Activated naive CD4-positive, alpha-beta T cell treated with anti-CD3 and anti-CD28 coated beads, Interleukin-2, amount 50 U/mL, for 72 hours (primary cell): ENCODE data around the gene MGAT1. TPM values are rescaled to one million over a fixed set of nuclear protein-coding genes. Genes with fewer than 3 reads are reported as not detected.
A peak's percentile ranks its signal among the peaks of the same experiment; 100 is the strongest.

Experiments used
- ATAC-seq, 2 donors: fragments of 150-1000 bp; cut with Tn5 transposase; 2 replicates each; pipeline ENCODE4 v1.10.0; 2021; ENCODE audit warnings: mild to moderate bottlenecking in 2 of 2, moderate library complexity in 2 of 2
- DNase-seq, 2 donors: peaks; one replicate each; pipeline ENCODE4 v3.0.0; 2021 to 2022; ENCODE audit warnings: low spot score in 2 of 2
- H3K27ac Mint-ChIP-seq, 2 donors: one replicate each; pipeline ENCODE4 v1.8.0; 2022; ENCODE audit warnings: mild to moderate bottlenecking in 2 of 2, mixed read lengths in 2 of 2
- H3K36me3 Mint-ChIP-seq, 2 donors: one replicate each; pipeline ENCODE4 v1.8.0; 2022; ENCODE audit warnings: mixed read lengths in 2 of 2
- H3K9me3 Mint-ChIP-seq, 2 donors: one replicate each; pipeline ENCODE4 v1.8.0; 2022; ENCODE audit warnings: mixed read lengths in 2 of 2
- total RNA-seq, 2 donors: library from RNA; stranded (reverse); gene quantifications; one replicate each; pipeline ENCODE4 v1.2.3, GENCODE V29; 2022

MGAT1 gene
- total RNA-seq, 2 donors from 2014 or later = 130 to 157 TPM

GRCh38 chr5:180811623-180812124, 9.1 kb upstream of the MGAT1 start:
- Mint-ChIP-seq H3K27ac (peak overlapping the region; percentile 93 to 95), H3K36me3 (peaks cover 28% of the 10 kb centered on the region in 2 donors), H3K9me3 (no peaks in the 10 kb centered on the region)
- DNase-seq = peak in 1 of 2 donors; percentile 41
- ATAC-seq = no peak

- DNase-seq (peak in 1 of 2 donors; percentile 28), ATAC-seq (no peak)
- H3K27ac Mint-ChIP-seq = peak overlapping the region; percentile 93 to 95
- H3K36me3 Mint-ChIP-seq = peaks cover 34% of the 10 kb centered on the region in 2 donors
- H3K9me3 Mint-ChIP-seq = no peaks in the 10 kb centered on the region
Observed at GRCh38 chr5:180810959-180811622, 8.5 kb upstream of the MGAT1 start.

GRCh38 chr5:180810210-180810958, 7.8 kb upstream of the MGAT1 start:
- peak; percentile 94 to 96 for DNase-seq
- ATAC-seq = peak; percentile 80 to 82
- Mint-ChIP-seq H3K36me3 (peaks cover 35 to 41% of the 10 kb centered on the region in 2 donors), H3K27ac (peak overlapping the region; percentile 93 to 99), H3K9me3 (no peaks in the 10 kb centered on the region)

GRCh38 chr5:180809403-180810209, 7.0 kb upstream of the MGAT1 start:
- peak; percentile 75 to 81 for ATAC-seq
- H3K27ac Mint-ChIP-seq = peak overlapping the region; percentile 93 to 99
- no peaks in the 10 kb centered on the region for H3K9me3 Mint-ChIP-seq
- H3K36me3 Mint-ChIP-seq = peaks cover 42 to 49% of the 10 kb centered on the region in 2 donors
- DNase-seq = peak; percentile 83 to 94

GRCh38 chr5:180808461-180809000, 5.9 kb upstream of the MGAT1 start:
- ATAC-seq = no peak
- Mint-ChIP-seq H3K9me3 (no peaks in the 10 kb centered on the region), H3K27ac (peak overlapping the region; percentile 93 to 96), H3K36me3 (peaks cover 52 to 55% of the 10 kb centered on the region in 2 donors)
- DNase-seq = peak in 1 of 2 donors; percentile 43

DNA sequence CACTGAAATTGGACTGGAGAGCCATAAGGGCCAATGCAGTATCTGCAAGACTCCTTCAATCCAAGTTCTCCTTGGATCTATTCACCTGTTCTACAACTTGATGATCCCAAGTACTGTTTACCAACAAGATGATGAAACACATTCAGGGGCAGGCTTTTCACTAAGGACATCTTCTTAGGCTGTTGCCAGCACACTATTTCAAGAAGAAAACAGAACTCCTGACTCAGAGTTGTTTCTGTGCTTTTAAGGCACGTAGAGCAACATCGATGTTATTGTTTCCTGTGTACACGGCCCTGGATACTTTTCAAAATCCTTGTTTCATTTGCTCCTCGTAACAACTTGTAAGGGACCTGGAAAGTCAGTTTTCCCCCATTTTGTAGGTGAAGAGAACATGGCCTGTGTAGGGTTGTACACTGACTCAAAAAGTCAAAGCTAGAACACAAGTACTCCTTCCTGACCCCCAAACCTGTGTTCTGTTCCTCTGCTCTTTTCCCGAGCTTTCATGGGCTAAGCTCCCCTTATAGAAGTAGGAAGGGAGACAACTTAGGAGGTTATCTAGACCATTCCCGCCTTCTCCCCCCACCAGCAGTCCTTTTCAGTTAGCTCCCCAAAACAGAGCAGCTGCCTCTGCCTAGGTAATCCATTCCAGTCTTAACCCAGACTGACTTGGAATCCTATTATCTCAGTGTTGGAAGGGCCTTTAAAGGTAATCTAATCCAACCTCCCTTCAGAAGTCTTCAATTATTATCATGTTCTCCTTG, 5.2 kb upstream of the MGAT1 start:
- DNase-seq = peak in 1 of 2 donors; percentile 34
- H3K9me3 Mint-ChIP-seq = no peaks in the 10 kb centered on the region
- H3K36me3 Mint-ChIP-seq = peaks cover 54 to 59% of the 10 kb centered on the region in 2 donors

GRCh38 chr5:180807046-180807445, 4.4 kb upstream of the MGAT1 start:
- no peaks in the 10 kb centered on the region for H3K9me3 Mint-ChIP-seq
- H3K27ac Mint-ChIP-seq = peak overlapping the region; percentile 93 to 98
- peaks cover 54 to 59% of the 10 kb centered on the region in 2 donors for H3K36me3 Mint-ChIP-seq
- DNase-seq = no peak
- no peak for ATAC-seq

More for the DNA sequence above, 5.2 kb upstream of the MGAT1 start:
- H3K27ac Mint-ChIP-seq = peak overlapping the region; percentile 93 to 98
- ATAC-seq = no peak

DNA sequence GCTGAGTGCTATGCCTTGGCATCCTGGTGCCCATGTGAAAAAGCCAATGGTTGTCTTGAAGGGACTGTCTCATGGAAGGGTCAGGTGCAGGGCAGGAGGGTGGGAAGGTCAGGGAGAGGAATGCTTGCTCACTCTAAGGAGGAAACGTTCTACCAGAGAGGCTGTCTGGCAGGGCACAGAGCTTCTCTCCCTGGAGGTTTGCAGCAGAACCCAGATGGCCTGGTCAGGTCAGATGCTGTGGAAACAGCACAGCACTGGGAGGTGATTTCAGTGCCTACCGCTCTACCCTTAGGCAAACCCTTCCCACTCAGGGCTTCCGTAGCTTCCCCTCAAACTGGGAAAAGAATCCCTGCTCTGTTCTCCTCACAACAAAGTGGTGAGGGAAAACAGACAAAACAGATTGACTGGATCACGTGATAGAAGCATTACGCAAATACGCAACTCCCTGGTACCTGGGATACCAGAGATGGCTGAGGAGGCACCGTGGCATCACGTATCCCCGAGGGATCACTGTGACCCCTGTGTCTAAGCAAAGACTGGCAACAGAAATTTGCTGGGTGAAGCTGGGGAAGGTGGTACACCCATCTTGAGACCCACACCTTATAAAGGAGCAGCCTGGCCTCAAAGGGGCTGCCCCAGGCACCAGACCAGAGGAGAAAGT, 3.9 kb upstream of the MGAT1 start:
- H3K27ac Mint-ChIP-seq = peak overlapping the region; percentile 93 to 98
- peaks cover 59 to 65% of the 10 kb centered on the region in 2 donors for H3K36me3 Mint-ChIP-seq
- no peaks in the 10 kb centered on the region for H3K9me3 Mint-ChIP-seq
- DNase-seq = peak in 1 of 2 donors; percentile 50
- ATAC-seq = no peak

- peak; percentile 0 to 25 for ATAC-seq
- no peak for DNase-seq
- Mint-ChIP-seq H3K36me3 (peaks cover 67 to 84% of the 10 kb centered on the region in 2 donors), H3K27ac (peak overlapping the region; percentile 93 to 95), H3K9me3 (no peaks in the 10 kb centered on the region)
Observed at GRCh38 chr5:180804129-180804618, 1.6 kb upstream of the MGAT1 start.

- Mint-ChIP-seq H3K36me3 (peaks cover 71 to 84% of the 10 kb centered on the region in 2 donors), H3K27ac (peak overlapping the region; percentile 93 to 95), H3K9me3 (no peaks in the 10 kb centered on the region)
- ATAC-seq (peak; percentile 77 to 82), DNase-seq (peak; percentile 83 to 89)
Observed at GRCh38 chr5:180803181-180804128, 849 bp upstream of the MGAT1 start.

DNA sequence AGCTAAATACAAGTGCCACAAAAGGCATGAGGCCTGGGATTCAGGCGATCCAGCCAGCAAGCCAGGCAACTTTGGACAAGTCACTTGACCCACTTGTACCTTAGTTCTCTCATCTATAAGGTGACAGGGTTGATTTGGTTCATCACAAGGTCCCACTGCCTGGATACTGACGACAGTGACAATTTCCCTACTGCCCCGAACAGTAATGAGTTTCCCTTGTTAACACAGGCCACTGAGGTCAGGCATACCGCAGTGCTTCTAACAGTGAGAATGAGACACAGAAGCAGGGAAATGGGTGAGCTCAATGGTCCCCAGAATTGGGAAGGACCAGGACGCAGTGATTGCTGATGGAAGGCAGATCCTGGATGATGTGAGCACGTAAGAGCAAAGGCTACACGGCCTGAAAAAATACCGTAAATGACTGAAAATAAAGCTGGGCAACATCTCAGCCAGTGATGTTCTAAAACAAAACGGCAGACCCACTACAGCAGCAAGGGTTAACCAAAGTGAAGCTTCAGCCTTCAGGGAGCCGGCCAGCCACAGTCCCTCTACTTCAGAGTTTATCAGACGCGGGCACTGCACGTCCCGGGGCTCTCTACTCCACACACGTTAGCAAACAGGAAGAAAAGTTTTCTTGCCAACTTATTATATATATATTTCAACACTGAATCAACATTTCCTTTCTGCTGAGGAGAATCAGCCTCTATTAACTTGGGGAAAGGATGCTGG, 846 bp downstream of the MGAT1 start:
- DNase-seq = no peak
- Mint-ChIP-seq H3K36me3 (peaks cover 57 to 73% of the 10 kb centered on the region in 2 donors), H3K27ac (peak overlapping the region; percentile 88 to 93), H3K9me3 (no peaks in the 10 kb centered on the region)
- peak in 1 of 2 donors; percentile 0 for ATAC-seq

- peak overlapping the region; percentile 70 to 93 for H3K27ac Mint-ChIP-seq
- peaks cover 48 to 66% of the 10 kb centered on the region in 2 donors for H3K36me3 Mint-ChIP-seq
- H3K9me3 Mint-ChIP-seq = no peaks in the 10 kb centered on the region
- DNase-seq (no peak), ATAC-seq (peak in 1 of 2 donors; percentile 7)
Observed at GRCh38 chr5:180799902-180800801, 2.5 kb downstream of the MGAT1 start.

DNA sequence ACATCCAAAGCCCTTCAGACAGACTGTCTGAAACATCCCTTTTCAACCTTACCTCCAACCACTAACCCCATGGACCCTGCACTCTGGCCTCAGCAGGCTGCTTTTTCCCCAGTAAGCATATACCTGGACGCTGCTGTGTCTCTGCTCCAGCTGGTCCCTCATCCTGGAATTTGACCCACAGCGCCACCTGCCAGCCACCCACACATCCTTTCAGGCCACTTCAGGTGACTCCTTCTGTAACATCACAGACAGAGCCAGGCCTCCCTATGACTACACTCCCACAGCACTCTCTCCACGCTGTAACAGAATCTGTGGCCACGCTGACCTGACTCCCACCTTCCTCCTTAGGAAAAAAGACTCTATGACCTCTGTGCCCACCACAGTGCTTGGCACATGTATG, 3.4 kb downstream of the MGAT1 start:
- Mint-ChIP-seq H3K27ac (peak overlapping the region; percentile 89 to 93), H3K9me3 (no peaks in the 10 kb centered on the region), H3K36me3 (peaks cover 38 to 59% of the 10 kb centered on the region in 2 donors)
- DNase-seq = no peak
- no peak for ATAC-seq
